GM12872 (cell line): Measurements from ENCODE around the gene TAF11L3.
"Not testable (repeated sequence)": the region's sequence is repeated elsewhere in the genome, so short reads cannot be mapped to it uniquely, and the experiment has no call there.

Source experiments
- CTCF ChIP-seq: IDR thresholded peaks from 3 replicates; pipeline ENCODE4 v1.5.1; 2011; ENCODE audit warnings: low read depth, mild to moderate bottlenecking, low read length, moderate library complexity; ENCODE audit not compliant: insufficient read depth

Gene TAF11L3

GRCh38 chr5:17492770-17493169, 25.4 kb upstream of the TAF11L3 start:
- TF ChIP-seq CTCF, result no peak

GRCh38 chr5:17497446-17497845, 20.7 kb upstream of the TAF11L3 start:
- no peak for TF ChIP-seq CTCF

- not testable (repeated sequence) for TF ChIP-seq CTCF
Measured at GRCh38 chr5:17497931-17498330, 20.2 kb upstream of the TAF11L3 start, which contains the start of gene TAF11L2. TAF11L2 (plus strand) TSS chr5:17498231.

GRCh38 chr5:17511775-17512325, 6.3 kb upstream of the TAF11L3 start:
- no peak for TF ChIP-seq CTCF

- TF ChIP-seq CTCF, result not testable (repeated sequence)
Measured at GRCh38 chr5:17521501-17521900, 3.3 kb downstream of the TAF11L3 start, which contains the start of gene TAF11L4. TAF11L4 (plus strand) TSS chr5:17521801.

GRCh38 chr5:17524935-17525334, 6.8 kb downstream of the TAF11L3 start, which contains the start of gene TAF11L5:
TAF11L5 (plus strand) TSS chr5:17525235.
- not testable (repeated sequence) for TF ChIP-seq CTCF

GRCh38 chr5:17528369-17528768, 10.2 kb downstream of the TAF11L3 start, which contains the start of gene TAF11L6:
TAF11L6 (plus strand) TSS chr5:17528669.
- not testable (repeated sequence) for TF ChIP-seq CTCF
